ENCODE data around the gene TRPM3.

Gene TRPM3

GRCh38 chr9:70868661-70869652 lies 252.5 kb downstream of the TRPM3 start:
- no peak for TF ChIP-seq CTCF (IDR thresholded peaks at IDR 0.05)

- no peak for TF ChIP-seq CTCF (IDR thresholded peaks at IDR 0.05)
Measured at GRCh38 chr9:70868041-70868440, 253.4 kb downstream of the TRPM3 start.

GRCh38 chr9:70865471-70865870 lies 255.9 kb downstream of the TRPM3 start:
- no peak for TF ChIP-seq CTCF (IDR thresholded peaks at IDR 0.05)

GRCh38 chr9:70861797-70862196 lies 259.6 kb downstream of the TRPM3 start:
- TF ChIP-seq CTCF (IDR thresholded peaks at IDR 0.05): no peak

GRCh38 chr9:70861376-70861775 lies 260.0 kb downstream of the TRPM3 start:
- no peak for TF ChIP-seq CTCF (IDR thresholded peaks at IDR 0.05)

GRCh38 chr9:70859694-70860093 lies 261.7 kb downstream of the TRPM3 start:
- no peak for TF ChIP-seq CTCF (IDR thresholded peaks at IDR 0.05)

- TF ChIP-seq CTCF (IDR thresholded peaks at IDR 0.05): no peak
Measured at GRCh38 chr9:70856411-70856810, 265.0 kb downstream of the TRPM3 start.

Data from LNCAP (cell line).